Measurements from ENCODE around the gene MLLT6.

Gene MLLT6

DNA sequence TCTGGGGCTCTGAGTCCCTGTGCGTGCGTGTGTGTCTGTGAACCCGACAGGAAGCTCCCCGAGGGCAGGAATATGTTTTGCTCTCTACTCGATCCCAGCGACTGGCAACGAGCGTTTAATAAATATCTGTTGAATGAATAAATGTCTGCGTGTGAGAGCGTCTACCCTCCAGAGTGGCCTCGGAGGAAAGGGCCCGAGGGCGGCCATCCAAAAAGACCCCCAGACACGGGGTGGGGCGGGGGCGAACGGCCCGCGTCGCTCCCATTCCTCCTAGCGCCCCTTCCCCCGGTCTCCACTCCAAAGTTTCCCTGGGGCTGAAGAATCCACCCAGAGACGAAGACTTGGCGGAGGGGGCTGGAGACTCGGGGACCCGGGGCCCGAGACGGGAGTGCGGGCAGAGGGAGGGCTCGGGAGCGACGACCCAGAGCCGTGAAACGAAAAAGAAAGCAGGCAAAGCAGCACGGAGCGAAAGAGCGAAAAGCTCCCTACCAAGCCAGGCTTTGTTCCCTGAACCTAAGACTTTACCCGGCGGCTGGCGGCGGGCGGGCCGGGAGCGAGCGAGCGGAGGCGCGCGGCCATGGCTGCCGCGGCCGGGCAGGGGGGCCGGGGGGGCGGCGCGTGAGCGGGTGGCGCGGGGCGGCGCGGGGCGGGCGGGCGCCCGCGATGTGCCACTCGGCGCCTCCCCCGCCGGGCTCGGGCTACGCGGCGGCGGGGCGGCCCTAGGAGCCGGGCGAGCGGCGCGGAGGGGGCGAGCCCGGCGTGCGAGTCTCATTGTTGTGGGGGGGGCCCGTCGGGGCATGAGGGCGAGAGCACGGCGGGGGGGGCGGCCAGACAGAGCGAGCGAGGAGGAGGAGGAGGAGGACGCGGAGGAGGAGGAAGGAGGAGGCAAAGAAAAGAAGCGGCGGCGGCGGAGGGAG is at the start of gene MLLT6:
MLLT6 (plus strand) TSS at position 668 of the 917 bp plus-strand sequence. CDS start 360 bp downstream, outside the sequence.
- peak; percentile 57 to 63 for DNase-seq (ENCODE audit: low read depth in 2 of 2)

DNA sequence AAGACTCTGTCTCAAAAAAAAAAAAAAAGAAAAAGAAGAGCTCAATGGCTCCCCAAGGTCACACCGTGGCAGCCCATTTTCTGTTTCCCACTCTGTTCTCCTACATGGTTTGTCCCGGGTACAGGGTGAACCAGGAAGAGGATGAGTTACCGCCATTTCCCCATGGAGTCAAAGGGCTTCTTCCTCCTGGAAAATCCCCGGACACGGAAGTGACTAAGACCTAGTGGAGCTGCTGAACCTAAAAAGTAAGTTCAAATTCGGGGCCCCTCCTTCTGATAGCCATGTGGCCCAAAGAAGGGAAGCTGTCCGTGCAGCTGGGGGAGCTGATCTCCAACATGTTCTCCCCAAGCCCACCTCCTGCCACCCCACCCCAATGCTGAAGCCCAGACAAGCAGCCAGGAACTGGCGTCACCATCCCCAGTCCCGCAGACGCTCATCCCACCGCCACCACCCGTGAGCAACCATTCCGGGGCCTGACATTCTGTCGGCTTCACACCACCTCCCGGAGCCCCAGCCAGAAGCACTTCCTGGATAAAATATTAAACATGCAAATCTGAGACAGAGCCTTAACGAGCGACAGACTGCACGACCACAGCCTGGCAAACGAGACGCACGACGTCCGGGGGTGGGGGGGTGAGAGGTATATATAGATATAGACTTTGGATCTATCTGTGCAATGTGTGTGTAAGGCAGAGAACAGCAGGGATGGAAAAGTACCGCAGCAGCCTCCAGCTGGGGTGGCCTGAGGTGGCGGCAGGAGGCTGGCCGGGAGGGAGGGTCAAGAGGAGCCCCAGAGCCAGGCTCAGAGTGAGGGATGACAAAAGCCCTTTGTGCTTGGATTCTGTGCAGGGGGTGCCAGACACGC is 47.9 kb upstream of the MLLT6 start:
- DNase-seq (ENCODE audit: low read depth in 2 of 2), result no peak

DNA sequence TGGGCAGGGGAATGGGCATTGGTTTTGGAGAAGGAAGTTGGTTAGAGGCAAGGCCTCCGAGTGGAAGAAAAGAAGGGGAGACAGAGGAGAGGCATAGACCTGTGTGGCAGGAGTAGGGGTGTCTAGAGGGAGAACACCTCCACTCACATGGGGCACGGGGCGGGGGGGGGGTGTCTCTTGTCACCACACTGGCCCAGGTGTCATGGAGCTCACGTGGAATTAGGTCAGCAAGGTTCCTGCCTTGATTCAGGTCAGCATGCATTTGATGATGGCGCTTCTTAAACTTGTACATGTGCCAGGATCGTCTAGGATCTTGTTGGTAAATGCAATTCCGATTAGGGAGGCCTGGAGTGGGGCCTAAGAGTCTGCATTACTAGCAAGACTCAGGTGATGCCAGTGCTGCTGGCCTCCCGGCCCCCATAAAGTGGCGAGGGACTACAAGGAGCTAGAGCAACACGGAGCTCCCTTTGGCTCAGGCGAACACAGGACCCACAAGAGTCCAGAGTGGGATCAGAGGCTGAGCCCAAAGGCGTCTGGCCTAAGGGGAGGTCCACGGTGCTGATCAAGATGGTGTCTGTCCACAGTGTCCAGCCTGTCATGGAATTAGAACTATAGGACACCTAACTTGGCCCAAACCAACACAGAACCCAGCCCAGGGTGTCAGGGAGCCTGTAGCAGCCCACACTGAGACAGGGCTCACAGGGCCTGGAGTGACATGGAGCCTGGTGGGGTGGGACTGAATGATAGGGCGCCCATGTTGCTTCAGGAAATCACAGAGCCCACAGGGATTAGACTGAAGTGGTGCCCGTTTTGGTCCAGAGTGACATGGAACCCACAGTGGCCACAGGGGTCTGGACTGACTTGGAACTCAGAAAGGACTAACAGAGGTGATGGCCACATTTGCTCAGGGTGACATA is 47.0 kb upstream of the MLLT6 start:
- no peak for DNase-seq (ENCODE audit: low read depth in 2 of 2)

DNA sequence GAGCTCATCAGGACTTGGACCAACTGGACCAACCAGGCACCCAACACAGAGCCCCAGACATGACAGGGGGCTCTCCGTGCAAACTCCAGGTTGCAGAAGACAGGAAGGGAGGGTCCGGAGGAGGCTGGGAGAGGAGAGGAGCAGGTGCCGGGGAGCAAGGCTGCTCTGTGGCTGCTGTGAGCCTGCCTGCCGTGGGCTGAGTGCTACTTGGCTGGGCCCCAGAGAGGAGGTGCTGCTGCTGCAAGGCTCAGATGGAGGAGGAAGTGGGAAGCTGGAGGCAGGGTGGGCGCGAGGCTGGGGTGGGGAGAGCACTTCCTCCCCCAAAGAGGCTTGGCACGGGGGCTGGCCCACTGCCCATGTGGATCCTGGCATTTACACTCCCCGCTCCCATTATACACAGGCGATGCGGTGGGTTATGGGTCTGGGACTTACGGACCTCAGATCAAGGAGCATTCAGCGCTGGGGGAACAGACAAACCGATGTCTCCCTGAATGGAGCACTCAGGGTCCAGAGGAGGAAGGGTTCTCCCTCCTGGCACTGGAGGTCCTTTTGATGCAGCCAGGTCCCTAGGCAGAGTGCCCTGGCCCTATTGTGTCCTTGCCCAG is 46.2 kb upstream of the MLLT6 start:
- no peak for DNase-seq (ENCODE audit: low read depth in 2 of 2)

DNA sequence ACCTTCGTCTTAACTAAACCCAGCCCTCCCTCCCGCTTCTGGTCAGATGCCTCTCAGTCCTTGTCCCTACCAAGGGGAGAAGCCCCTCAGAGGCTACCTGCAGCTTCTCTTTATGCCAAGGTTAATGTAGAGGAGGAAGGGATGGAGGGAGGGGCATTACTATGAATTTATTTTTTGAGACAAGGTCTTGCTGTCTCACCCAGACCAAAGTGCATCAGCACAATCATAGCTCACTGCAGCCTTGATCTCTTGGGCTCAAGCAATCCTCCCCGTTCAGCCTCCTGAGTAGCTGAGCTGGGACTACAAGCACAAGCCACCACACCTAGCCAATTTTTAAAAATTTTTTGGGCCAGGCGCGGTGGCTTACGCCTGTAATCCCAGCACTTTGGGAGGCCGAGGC is 45.7 kb upstream of the MLLT6 start:
- no peak for DNase-seq (ENCODE audit: low read depth in 2 of 2)

DNA sequence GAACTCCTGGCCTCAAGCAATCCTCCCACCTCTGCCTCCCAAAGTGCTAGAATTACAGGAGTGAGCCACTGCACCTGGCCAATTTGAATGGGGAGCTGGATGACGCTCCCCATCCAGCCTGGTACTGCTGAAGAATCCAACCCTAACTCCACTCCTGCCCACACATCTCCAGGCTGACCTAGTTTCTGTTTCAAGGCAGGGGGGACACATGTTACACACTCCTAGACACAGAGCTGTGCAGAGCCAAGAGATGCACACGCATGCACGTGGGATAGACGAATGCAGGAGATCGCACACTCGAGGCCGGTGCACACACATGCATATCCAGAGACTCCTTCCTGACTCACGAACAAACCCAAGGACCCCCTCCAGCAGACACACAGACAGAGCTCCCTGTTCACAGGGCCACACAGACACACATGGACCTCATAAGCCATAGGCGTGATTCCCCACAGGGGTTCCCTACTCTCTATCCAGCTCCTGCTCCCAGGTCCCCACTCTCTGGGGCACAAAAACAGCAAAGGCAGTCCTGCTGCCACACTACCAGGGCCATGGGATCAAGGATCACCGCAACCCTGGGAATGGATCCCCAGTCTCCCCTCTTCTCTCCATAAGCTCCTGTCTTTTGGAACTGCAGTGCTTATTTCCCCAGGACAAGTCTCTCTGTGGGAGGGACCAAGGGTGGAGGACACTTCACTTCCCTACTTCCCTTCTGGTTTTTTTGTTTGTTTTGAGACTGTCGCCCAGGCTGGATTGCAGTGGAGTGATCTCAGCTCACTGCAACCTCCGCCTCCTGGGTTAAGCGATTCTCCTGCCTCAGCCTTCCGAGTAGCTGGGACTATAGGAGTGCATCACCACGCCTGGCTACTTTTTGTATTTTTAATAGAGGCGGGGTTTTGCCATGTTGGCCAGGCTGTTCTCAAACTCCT is 44.7 kb upstream of the MLLT6 start:
- DNase-seq (ENCODE audit: low read depth in 2 of 2), result no peak

GRCh38 chr17:38663125-38663751 is 41.8 kb upstream of the MLLT6 start:
- DNase-seq (ENCODE audit: low read depth in 2 of 2), result no peak

- no peak for DNase-seq (ENCODE audit: low read depth in 2 of 2)
Measured at GRCh38 chr17:38663964-38664644, 41.0 kb upstream of the MLLT6 start.

GRCh38 chr17:38667099-38667786 is 37.8 kb upstream of the MLLT6 start:
- DNase-seq (ENCODE audit: low read depth in 2 of 2), result peak; percentile 25 to 38

- DNase-seq (ENCODE audit: low read depth in 2 of 2), result no peak
Measured at GRCh38 chr17:38667787-38668122, 37.3 kb upstream of the MLLT6 start.

GRCh38 chr17:38669520-38669919 is 35.6 kb upstream of the MLLT6 start:
- DNase-seq (ENCODE audit: low read depth in 2 of 2), result no peak

- no peak for DNase-seq (ENCODE audit: low read depth in 2 of 2)
Measured at GRCh38 chr17:38671939-38672720, 32.9 kb upstream of the MLLT6 start.

DNA sequence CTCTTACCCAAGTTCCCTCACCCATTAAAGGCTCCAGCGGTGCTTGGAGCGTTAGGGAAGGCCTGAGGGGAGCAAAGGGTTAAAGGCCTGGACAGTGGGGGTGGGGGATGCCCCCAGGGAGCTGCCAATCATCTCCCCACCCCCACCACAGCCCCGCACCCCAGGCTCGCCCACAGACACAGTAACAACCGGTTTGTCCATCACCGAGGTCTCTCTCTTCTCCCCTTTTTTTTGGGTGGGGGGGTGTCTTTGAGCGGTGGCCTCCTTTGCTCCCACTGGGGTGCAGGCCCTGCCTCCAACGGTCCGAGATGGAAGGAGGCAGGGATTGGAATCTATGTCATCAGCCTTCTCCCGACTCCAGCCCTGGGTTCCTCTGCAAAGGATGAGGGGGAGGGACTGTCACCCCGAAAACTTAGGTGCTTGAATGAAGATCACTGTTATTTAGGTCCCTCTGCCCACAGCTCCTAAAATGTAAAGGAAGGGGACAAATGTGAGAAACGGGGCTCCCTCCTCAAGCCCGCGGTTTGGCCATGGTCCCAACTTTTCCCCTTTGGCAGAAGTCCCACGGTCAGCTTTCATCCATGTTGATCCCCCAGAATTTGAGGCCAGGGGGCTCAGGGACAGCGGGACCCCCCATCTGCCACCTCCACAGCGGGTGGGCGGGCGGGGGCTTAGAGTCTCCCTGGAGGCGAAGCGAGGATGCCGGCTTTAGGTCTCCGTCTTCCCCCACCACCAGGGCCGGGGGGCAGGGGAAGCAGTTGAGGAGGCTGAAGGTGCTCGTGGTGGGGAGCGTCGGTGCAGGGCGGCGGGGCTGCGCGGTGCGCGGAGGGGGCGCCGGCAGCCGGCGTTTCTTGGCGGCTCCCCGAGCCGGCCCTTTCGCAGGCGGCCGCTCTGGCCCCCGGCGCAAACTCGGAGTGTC is 32.0 kb upstream of the MLLT6 start:
- no peak for DNase-seq (ENCODE audit: low read depth in 2 of 2)

- no peak for DNase-seq (ENCODE audit: low read depth in 2 of 2)
Measured at GRCh38 chr17:38673707-38674013, 31.4 kb upstream of the MLLT6 start.

GRCh38 chr17:38674014-38674748 is 30.9 kb upstream of the MLLT6 start:
- DNase-seq (ENCODE audit: low read depth in 2 of 2), result no peak

All from stimulated activated CD8-positive, alpha-beta memory T cell treated with anti-CD3 and anti-CD28 coated beads, Interleukin-2, amount 100 ng/mL, for 1 hour (primary cell).